ENCODE results near the gene ARHGAP6.

The ARHGAP6 gene

GRCh38 chrX:11206716-11207115 lies 459.0 kb downstream of the ARHGAP6 start:
- TF ChIP-seq CTCF (conservative IDR thresholded peaks at IDR 0.05; ENCODE audit: low read depth, low read length), result no peak
- no peak overlapping the region for H3K9ac ChIP-seq
- no peaks in the 10 kb centered on the region for H3K4me1 ChIP-seq (ENCODE audit: low read depth, poor library complexity, severe bottlenecking)
- H3K27me3 ChIP-seq (ENCODE audit: insufficient read depth, low read depth), result no peaks in the 10 kb centered on the region
- no peak overlapping the region for H3K4me2 ChIP-seq
- no peak overlapping the region for H3K4me3 ChIP-seq (IDR thresholded peaks at IDR 0.05; ENCODE audit: insufficient read depth, low read depth, low read length)
- no peaks in the 10 kb centered on the region for H3K36me3 ChIP-seq (ENCODE audit: insufficient read depth)
- H4K20me1 ChIP-seq (ENCODE audit: insufficient read depth), result no peaks in the 10 kb centered on the region
- H2AFZ ChIP-seq (ENCODE audit: low read depth), result no peak overlapping the region
- no peaks in the 10 kb centered on the region for H3K79me2 ChIP-seq (ENCODE audit: insufficient read depth, low read depth)
- no peak overlapping the region for H3K27ac ChIP-seq

- H3K9ac ChIP-seq, result no peak overlapping the region
- H3K4me1 ChIP-seq (ENCODE audit: low read depth, poor library complexity, severe bottlenecking), result no peaks in the 10 kb centered on the region
- H3K4me2 ChIP-seq, result no peak overlapping the region
- H3K36me3 ChIP-seq (ENCODE audit: insufficient read depth), result no peaks in the 10 kb centered on the region
- no peak overlapping the region for H3K4me3 ChIP-seq (IDR thresholded peaks at IDR 0.05; ENCODE audit: insufficient read depth, low read depth, low read length)
- H3K27ac ChIP-seq, result no peak overlapping the region
- TF ChIP-seq CTCF (conservative IDR thresholded peaks at IDR 0.05; ENCODE audit: low read depth, low read length), result no peak
- no peaks in the 10 kb centered on the region for H3K27me3 ChIP-seq (ENCODE audit: insufficient read depth, low read depth)
- no peaks in the 10 kb centered on the region for H4K20me1 ChIP-seq (ENCODE audit: insufficient read depth)
- no peak overlapping the region for H2AFZ ChIP-seq (ENCODE audit: low read depth)
- H3K79me2 ChIP-seq (ENCODE audit: insufficient read depth, low read depth), result no peaks in the 10 kb centered on the region
Measured at GRCh38 chrX:11205796-11206195, 459.9 kb downstream of the ARHGAP6 start.

GRCh38 chrX:11197671-11198070 lies 468.0 kb downstream of the ARHGAP6 start:
- H3K79me2 ChIP-seq (ENCODE audit: insufficient read depth, low read depth), result no peaks in the 10 kb centered on the region
- peaks cover 4% of the 10 kb centered on the region for H3K4me1 ChIP-seq (ENCODE audit: low read depth, poor library complexity, severe bottlenecking)
- no peaks in the 10 kb centered on the region for H3K27me3 ChIP-seq (ENCODE audit: insufficient read depth, low read depth)
- no peaks in the 10 kb centered on the region for H4K20me1 ChIP-seq (ENCODE audit: insufficient read depth)
- no peak overlapping the region for H3K4me3 ChIP-seq (IDR thresholded peaks at IDR 0.05; ENCODE audit: insufficient read depth, low read depth, low read length)
- no peak overlapping the region for H3K27ac ChIP-seq
- H3K9ac ChIP-seq, result no peak overlapping the region
- no peak overlapping the region for H2AFZ ChIP-seq (ENCODE audit: low read depth)
- no peak for TF ChIP-seq CTCF (conservative IDR thresholded peaks at IDR 0.05; ENCODE audit: low read depth, low read length)
- H3K4me2 ChIP-seq, result no peak overlapping the region
- no peaks in the 10 kb centered on the region for H3K36me3 ChIP-seq (ENCODE audit: insufficient read depth)

- Histone ChIP-seq H3K79me2 (ENCODE audit: insufficient read depth, low read depth) (no peaks in the 10 kb centered on the region), H3K9ac (no peak overlapping the region), H3K27ac (no peak overlapping the region), H3K4me3 (IDR thresholded peaks at IDR 0.05; ENCODE audit: insufficient read depth, low read depth, low read length) (no peak overlapping the region), H3K4me1 (ENCODE audit: low read depth, poor library complexity, severe bottlenecking) (peaks cover 4% of the 10 kb centered on the region), H3K36me3 (ENCODE audit: insufficient read depth) (no peaks in the 10 kb centered on the region), H3K27me3 (ENCODE audit: insufficient read depth, low read depth) (no peaks in the 10 kb centered on the region), H2AFZ (ENCODE audit: low read depth) (no peak overlapping the region), H4K20me1 (ENCODE audit: insufficient read depth) (no peaks in the 10 kb centered on the region), H3K4me2 (no peak overlapping the region)
- TF ChIP-seq CTCF (conservative IDR thresholded peaks at IDR 0.05; ENCODE audit: low read depth, low read length), result no peak
Measured at GRCh38 chrX:11196476-11196875, 469.2 kb downstream of the ARHGAP6 start.
